ENCODE data around the gene PHF21B. TPM values are rescaled to one million over a fixed set of nuclear protein-coding genes. Genes with fewer than 3 reads are reported as not detected.

Gene PHF21B
- total and polyA plus RNA-seq, 3 donors from 2014 or later = 8.5 to 37.9 (median 19.0) TPM

- no peak for DNase-seq
- no peak overlapping the region for H3K27ac ChIP-seq
- H3K27me3 ChIP-seq = no peaks in the 10 kb centered on the region
- H3K36me3 ChIP-seq (ENCODE audit: low read depth, missing control alignments) = no peaks in the 10 kb centered on the region
- no peaks in the 10 kb centered on the region for H3K9me3 ChIP-seq
- no peak overlapping the region for H3K4me3 ChIP-seq
- intact Hi-C loops (cut with DNase I; ENCODE audit: low total_unique reads) = no loop called here
- no peaks in the 10 kb centered on the region for H3K4me1 ChIP-seq
- whole genome bisulfite sequencing, 2 donors = 90 to 91% methylated on average over 8 to 14 of the region's 14 CpGs
- TF ChIP-seq CTCF (IDR thresholded peaks at IDR 0.05) (no peak), POLR2A (IDR thresholded peaks at IDR 0.05) (no peak)
Observed at GRCh38 chr22:44885806-44886360, 123.9 kb downstream of the PHF21B start.

GRCh38 chr22:44884968-44885805 lies 124.6 kb downstream of the PHF21B start:
- H3K36me3 ChIP-seq (ENCODE audit: low read depth, missing control alignments) = no peaks in the 10 kb centered on the region
- no peaks in the 10 kb centered on the region for H3K27me3 ChIP-seq
- 93 to 94% methylated on average over 8 to 18 of the region's 18 CpGs for WGBS, 2 donors
- TF ChIP-seq CTCF (IDR thresholded peaks at IDR 0.05) (no peak), POLR2A (IDR thresholded peaks at IDR 0.05) (no peak)
- H3K9me3 ChIP-seq = no peaks in the 10 kb centered on the region
- intact Hi-C loops (cut with DNase I; ENCODE audit: low total_unique reads) = no loop called here
- no peak for DNase-seq
- no peak overlapping the region for H3K4me3 ChIP-seq
- H3K27ac ChIP-seq = no peak overlapping the region
- H3K4me1 ChIP-seq = no peaks in the 10 kb centered on the region

- Histone ChIP-seq H3K4me1 (no peaks in the 10 kb centered on the region), H3K4me3 (no peak overlapping the region), H3K9me3 (no peaks in the 10 kb centered on the region), H3K27me3 (no peaks in the 10 kb centered on the region), H3K36me3 (ENCODE audit: low read depth, missing control alignments) (no peaks in the 10 kb centered on the region), H3K27ac (no peak overlapping the region)
- no peak for TF ChIP-seq CTCF (IDR thresholded peaks at IDR 0.05)
- TF ChIP-seq POLR2A (IDR thresholded peaks at IDR 0.05) = no peak
- no peak for DNase-seq
- intact Hi-C loops (cut with DNase I; ENCODE audit: low total_unique reads) = no loop called here
- WGBS, 2 donors = 93 to 94% methylated on average over 1 of the region's 1 CpG
Observed at GRCh38 chr22:44884562-44884961, 125.2 kb downstream of the PHF21B start.

- H3K4me1 ChIP-seq = no peaks in the 10 kb centered on the region
- no peaks in the 10 kb centered on the region for H3K27me3 ChIP-seq
- no peaks in the 10 kb centered on the region for H3K36me3 ChIP-seq (ENCODE audit: low read depth, missing control alignments)
- 83 to 94% methylated on average over 6 to 12 of the region's 12 CpGs for WGBS, 2 donors
- no peak overlapping the region for H3K27ac ChIP-seq
- no peaks in the 10 kb centered on the region for H3K9me3 ChIP-seq
- TF ChIP-seq CTCF (IDR thresholded peaks at IDR 0.05) (no peak), POLR2A (IDR thresholded peaks at IDR 0.05) (no peak)
- DNase-seq = no peak
- H3K4me3 ChIP-seq = no peak overlapping the region
- intact Hi-C loops (cut with DNase I; ENCODE audit: low total_unique reads) = no loop called here
Observed at GRCh38 chr22:44883011-44883421, 126.8 kb downstream of the PHF21B start.
